Activated CD4-positive, alpha-beta memory T cell treated with anti-CD3 and anti-CD28 coated beads for 36 hours (primary cell): Measurements from ENCODE around the gene IL4I1. TPM values are rescaled to one million over a fixed set of nuclear protein-coding genes. Genes with fewer than 3 reads are reported as not detected.
"Not testable (repeated sequence)": the region's sequence is repeated elsewhere in the genome, so short reads cannot be mapped to it uniquely, and the experiment has no call there.

Experiments used
- CTCF ChIA-PET: fragments of 350-600 bp; sonication (Branson Sonifier 250); formaldehyde crosslinking; loops from one replicate; lab custom pipeline; 2021; ENCODE audit warnings: antibody characterized with exemption, inconsistent platforms; lab: Charles Lee
- POLR2A ChIA-PET: fragments of 350-600 bp; sonication (Branson Sonifier 250); formaldehyde crosslinking; loops from one replicate; lab custom pipeline; 2021; ENCODE audit warnings: antibody characterized with exemption; lab: Charles Lee
- DNase-seq: peaks from one replicate; pipeline ENCODE4 v3.0.0-alpha.2; 2020
- H3K27ac Mint-ChIP-seq: one replicate; pipeline ENCODE4 v1.8.0; 2021; ENCODE audit warnings: mixed read lengths
- H3K27me3 Mint-ChIP-seq: one replicate; pipeline ENCODE4 v1.8.0; 2021; ENCODE audit warnings: mixed read lengths
- H3K36me3 Mint-ChIP-seq: one replicate; pipeline ENCODE4 v1.8.0; 2021; ENCODE audit warnings: mixed read lengths
- H3K4me1 Mint-ChIP-seq: one replicate; pipeline ENCODE4 v1.8.0; 2021; ENCODE audit warnings: low read depth, mixed read lengths
- H3K4me3 Mint-ChIP-seq: one replicate; pipeline ENCODE4 v1.8.0; 2021; ENCODE audit warnings: mild to moderate bottlenecking, mixed read lengths
- H3K9me3 Mint-ChIP-seq: one replicate; pipeline ENCODE4 v1.8.0; 2021; ENCODE audit warnings: mixed read lengths
- intact Hi-C: fragments of 100-400 bp; cut with micrococcal nuclease; formaldehyde crosslinking; loops from one replicate; pipeline ENCODE4 v1.15.1; 2023
- total RNA-seq, 2 experiments: library from RNA; stranded (reverse); gene quantifications; one replicate each; pipeline ENCODE4 v1.2.3, GENCODE V29; 2021

IL4I1 gene
- total RNA-seq, 2 experiments from 2014 or later, result 108 to 111 TPM

DNA sequence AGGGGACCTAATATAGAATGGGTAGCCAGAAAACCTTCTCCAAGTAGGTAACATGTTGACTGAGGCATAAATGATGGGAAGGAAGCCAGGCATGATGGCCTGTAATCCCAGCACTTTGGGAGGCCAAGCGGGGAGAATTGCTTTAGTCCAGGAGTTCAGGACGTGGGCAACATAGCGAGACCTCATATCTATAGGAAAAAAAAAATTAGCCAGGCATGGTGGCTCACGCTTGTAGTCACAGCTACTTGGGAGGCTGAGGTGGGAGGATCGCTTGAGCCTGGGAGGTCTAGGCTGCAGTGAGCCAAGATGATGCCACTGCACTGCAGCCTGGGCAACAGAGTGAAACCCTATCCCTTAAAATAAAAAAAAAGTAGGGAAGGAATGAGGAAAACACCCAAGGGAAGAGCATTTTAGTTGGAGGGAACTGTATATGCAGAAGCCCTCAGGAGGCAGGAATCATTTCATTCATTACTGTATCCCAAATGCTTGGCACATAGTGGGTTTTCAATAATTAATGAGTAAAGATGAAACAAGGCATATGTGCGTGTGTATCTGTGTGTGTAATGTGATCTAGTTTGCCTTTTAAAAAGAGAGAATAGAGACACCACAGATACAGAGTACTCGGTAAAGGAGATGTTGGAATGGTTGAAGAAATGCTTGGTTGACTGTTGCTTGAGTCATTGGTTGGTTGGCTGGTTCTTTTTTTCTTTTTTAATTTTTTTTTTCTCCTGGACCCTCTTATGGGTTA, 34.8 kb upstream of the IL4I1 start:
- intact Hi-C loops, result no loop called here
- ChIA-PET CTCF (no interaction called here), POLR2A (no interaction called here)
- H3K36me3 Mint-ChIP-seq, result peaks cover 43% of the 10 kb centered on the region
- peak overlapping the region; percentile 2 for H3K4me3 Mint-ChIP-seq
- peaks cover 5% of the 10 kb centered on the region for H3K27me3 Mint-ChIP-seq
- no peak overlapping the region for H3K27ac Mint-ChIP-seq
- peaks cover 59% of the 10 kb centered on the region for H3K4me1 Mint-ChIP-seq
- no peak for DNase-seq
- no peaks in the 10 kb centered on the region for H3K9me3 Mint-ChIP-seq

DNA sequence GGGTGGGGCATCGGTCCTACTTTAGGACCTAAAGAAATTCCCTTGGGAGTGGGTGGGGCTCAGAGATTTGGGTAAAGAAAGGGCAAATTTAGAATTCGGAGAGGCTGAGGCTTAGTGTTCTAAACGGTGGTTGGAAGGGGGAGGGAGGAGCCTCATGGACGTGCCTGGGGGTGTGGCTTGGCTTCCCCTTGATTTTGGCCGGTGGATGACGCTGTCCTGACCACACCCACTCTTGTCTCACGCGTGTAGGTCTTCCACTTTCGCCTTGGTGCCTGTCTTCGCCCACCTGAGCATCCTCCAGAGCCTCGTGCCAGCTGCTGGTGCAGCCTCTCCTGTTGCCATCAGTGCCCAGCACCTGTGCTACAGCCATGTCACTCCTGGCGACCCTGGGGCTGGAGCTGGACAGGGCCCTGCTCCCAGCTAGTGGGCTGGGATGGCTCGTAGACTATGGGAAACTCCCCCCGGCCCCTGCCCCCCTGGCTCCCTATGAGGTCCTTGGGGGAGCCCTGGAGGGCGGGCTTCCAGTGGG, 33.9 kb upstream of the IL4I1 start:
- H3K36me3 Mint-ChIP-seq, result peaks cover 46% of the 10 kb centered on the region
- intact Hi-C loops, result loop anchor here (1.0 kb wide), 1 partner anchor 53 kb away; the partner anchor contains the start of genes AKT1S1 and TBC1D17

GRCh38 chr19:49929611-49930482, 33.2 kb upstream of the IL4I1 start:
- CTCF ChIA-PET, result interaction anchor here (0.5 to 1.5 kb wide), 4 partner anchors 8 to 96 kb away, joined by 3 to 7 read pairs (median 4); partner anchors contain the start of genes VRK3 and ZNF473
- Mint-ChIP-seq H3K36me3 (peaks cover 50% of the 10 kb centered on the region), H3K27ac (peak overlapping the region; percentile 98)

More for the DNA sequence above, 33.9 kb upstream of the IL4I1 start:
- no peak overlapping the region for H3K27ac Mint-ChIP-seq
- CTCF ChIA-PET, result interaction anchor here (0.6 kb wide), 1 partner anchor 19 kb away, joined by 3 read pairs; no protein-coding TSS in a partner anchor
- no peaks in the 10 kb centered on the region for H3K9me3 Mint-ChIP-seq
- DNase-seq, result peak; percentile 33
- peaks cover 63% of the 10 kb centered on the region for H3K4me1 Mint-ChIP-seq
- peak overlapping the region; percentile 98 for H3K4me3 Mint-ChIP-seq
- POLR2A ChIA-PET, result interaction anchor here (2.2 to 4.3 kb wide), 4 partner anchors 18 to 95 kb away, joined by 9 to 62 read pairs (median 26); partner anchors contain the start of genes AKT1S1, IL4I1, TBC1D17 and VRK3
- peaks cover 5% of the 10 kb centered on the region for H3K27me3 Mint-ChIP-seq

GRCh38 chr19:49929121-49929610, 32.5 kb upstream of the IL4I1 start, which contains the start of the genes ATF5 and NUP62:
TSS of gene ATF5 (plus strand) at chr19:49929205. CDS start at chr19:49930851, 1,646 bp downstream.
TSS of gene NUP62 (minus strand) at chr19:49929504. CDS start at chr19:49909807, 19,697 bp downstream.
- CTCF ChIA-PET, result interaction anchor here (1.1 to 1.6 kb wide), 5 partner anchors 8 to 96 kb away, joined by 5 to 7 read pairs (median 5); partner anchors contain the start of genes VRK3 and ZNF473
- Mint-ChIP-seq H3K9me3 (no peaks in the 10 kb centered on the region), H3K4me1 (peaks cover 72% of the 10 kb centered on the region), H3K4me3 (peak within 1 kb of the TSS; percentile 98), H3K27me3 (peaks cover 5% of the 10 kb centered on the region), H3K27ac (peak within 1 kb of the TSS; percentile 98), H3K36me3 (peaks cover 55% of the 10 kb centered on the region)
- intact Hi-C loops, result loop anchor here (1.0 to 5.0 kb wide), 5 partner anchors 18 to 163 kb away; partner anchors contain the start of genes FUZ and VRK3
- POLR2A ChIA-PET, result interaction anchor here (0.7 to 4.3 kb wide), 9 partner anchors 17 to 116 kb away, joined by 3 to 62 read pairs (median 8); partner anchors contain the start of genes AKT1S1, FUZ, IL4I1 and PTOV1
- peak; percentile 94 for DNase-seq

More at GRCh38 chr19:49929611-49930482, 33.2 kb upstream of the IL4I1 start:
- Mint-ChIP-seq H3K4me3 (peak overlapping the region; percentile 98), H3K4me1 (peaks cover 66% of the 10 kb centered on the region), H3K27me3 (peaks cover 5% of the 10 kb centered on the region), H3K9me3 (no peaks in the 10 kb centered on the region)
- peak; percentile 96 for DNase-seq
- intact Hi-C loops, result loop anchor here (1.0 to 5.0 kb wide), 6 partner anchors 19 to 164 kb away; partner anchors contain the start of genes AKT1S1, FUZ, TBC1D17 and VRK3
- POLR2A ChIA-PET, result interaction anchor here (0.7 to 4.3 kb wide), 8 partner anchors 17 to 96 kb away, joined by 3 to 62 read pairs (median 8); partner anchors contain the start of genes AKT1S1, IL4I1, PTOV1 and TBC1D17

DNA sequence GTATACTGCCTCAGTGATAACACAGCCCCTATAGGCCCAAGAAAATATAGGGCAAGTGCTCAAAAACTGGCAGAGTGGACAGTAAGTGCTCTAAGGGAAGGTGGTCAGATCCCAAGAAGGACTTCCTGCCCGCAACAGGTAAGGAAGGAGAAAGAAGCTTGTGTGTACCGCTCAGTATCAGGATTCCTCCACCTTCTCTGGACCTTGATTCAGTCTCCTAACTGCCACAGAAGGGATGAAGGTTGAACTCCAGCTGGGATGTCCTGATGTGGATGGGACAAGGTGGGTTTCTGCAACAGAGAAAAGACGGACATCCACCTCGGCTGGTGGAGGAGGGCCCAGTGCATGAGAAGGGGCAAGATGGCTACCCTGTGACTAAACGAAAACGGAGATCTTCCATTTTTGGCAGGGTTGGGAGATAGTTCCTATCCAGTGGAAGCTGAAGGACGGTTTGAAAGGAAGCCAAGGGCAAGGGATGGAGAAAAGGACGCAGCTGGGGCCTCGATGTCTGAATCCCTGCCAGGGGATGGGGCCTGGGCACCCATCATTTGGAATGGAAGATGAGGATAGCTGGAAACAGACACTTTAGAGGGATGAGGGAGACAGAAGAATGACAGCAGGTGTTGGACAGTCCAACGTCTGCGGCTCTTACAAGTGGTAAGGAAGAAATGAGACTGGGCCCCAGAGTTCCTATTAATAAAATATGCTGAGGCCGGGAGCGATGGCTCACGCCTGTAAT, 31.0 kb upstream of the IL4I1 start:
- intact Hi-C loops, result loop anchor here (2.0 to 5.0 kb wide), 2 partner anchors 17 to 115 kb away; partner anchors contain the start of gene FUZ
- H3K27ac Mint-ChIP-seq, result peak overlapping the region; percentile 98

DNA sequence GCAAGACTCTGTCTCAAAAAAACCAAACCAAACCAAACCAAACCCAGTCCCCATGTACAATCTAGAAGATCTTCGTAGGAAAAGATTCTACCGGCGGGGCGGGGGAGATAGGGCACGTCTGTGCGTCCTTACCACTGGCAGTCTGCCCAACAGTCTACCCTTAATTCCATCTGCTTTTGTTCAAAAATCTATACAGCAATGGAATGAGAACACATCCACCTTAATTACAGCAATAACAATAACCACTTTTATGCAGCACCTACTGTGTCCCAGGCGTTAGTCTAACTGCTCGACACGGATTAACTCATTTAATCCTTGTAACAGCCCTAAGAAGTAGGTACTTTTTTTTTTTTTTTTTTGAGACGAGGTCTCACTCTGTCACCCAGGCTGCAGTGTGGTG, 29.8 kb upstream of the IL4I1 start:
- Mint-ChIP-seq H3K9me3 (no peaks in the 10 kb centered on the region), H3K27me3 (peaks cover 5% of the 10 kb centered on the region), H3K27ac (peak overlapping the region; percentile 54), H3K4me3 (peak overlapping the region; percentile 16), H3K4me1 (peaks cover 72% of the 10 kb centered on the region), H3K36me3 (peaks cover 71% of the 10 kb centered on the region)
- intact Hi-C loops, result loop anchor here (5.0 kb wide), 1 partner anchor 114 kb away; the partner anchor contains the start of gene FUZ
- no peak for DNase-seq
- CTCF ChIA-PET, result interaction anchor here (1.0 kb wide), 1 partner anchor 11 kb away, joined by 3 read pairs; no protein-coding TSS in a partner anchor
- POLR2A ChIA-PET, result interaction anchor here (4.3 kb wide), 1 partner anchor 31 kb away, joined by 62 read pairs; the partner anchor contains the start of gene IL4I1

More for the DNA sequence above, 31.0 kb upstream of the IL4I1 start:
- Mint-ChIP-seq H3K4me1 (peaks cover 73% of the 10 kb centered on the region), H3K9me3 (no peaks in the 10 kb centered on the region), H3K4me3 (peak overlapping the region; percentile 98), H3K36me3 (peaks cover 69% of the 10 kb centered on the region), H3K27me3 (peaks cover 5% of the 10 kb centered on the region)
- ChIA-PET CTCF (interaction anchor here (0.6 to 1.6 kb wide), 6 partner anchors 8 to 248 kb away, joined by 3 to 5 read pairs (median 3); no protein-coding TSS in a partner anchor), POLR2A (interaction anchor here (0.7 to 4.3 kb wide), 8 partner anchors 15 to 51 kb away, joined by 3 to 62 read pairs (median 6); partner anchors contain the start of genes AKT1S1, IL4I1 and TBC1D17)
- DNase-seq, result no peak

- H3K27me3 Mint-ChIP-seq, result peaks cover 5% of the 10 kb centered on the region
- DNase-seq, result no peak
- H3K9me3 Mint-ChIP-seq, result no peaks in the 10 kb centered on the region
- H3K27ac Mint-ChIP-seq, result peak overlapping the region; percentile 54
- peaks cover 74% of the 10 kb centered on the region for H3K4me1 Mint-ChIP-seq
- H3K36me3 Mint-ChIP-seq, result peaks cover 73% of the 10 kb centered on the region
- H3K4me3 Mint-ChIP-seq, result no peak overlapping the region
- ChIA-PET POLR2A (no interaction called here), CTCF (no interaction called here)
- intact Hi-C loops, result loop anchor here (5.0 kb wide), 1 partner anchor 113 kb away; the partner anchor contains the start of gene FUZ
Observed at GRCh38 chr19:49925486-49925885, 28.8 kb upstream of the IL4I1 start.

GRCh38 chr19:49924881-49925210, 28.2 kb upstream of the IL4I1 start:
- intact Hi-C loops, result loop anchor here (5.0 kb wide), 1 partner anchor 113 kb away; the partner anchor contains the start of gene FUZ
- POLR2A ChIA-PET, H3K4me3 Mint-ChIP-seq, H3K27me3 Mint-ChIP-seq, DNase-seq, H3K9me3 Mint-ChIP-seq, CTCF ChIA-PET: not testable (repeated sequence)
- Mint-ChIP-seq H3K36me3 (peaks cover 70% of the 10 kb centered on the region), H3K27ac (peak overlapping the region; percentile 45), H3K4me1 (peaks cover 70% of the 10 kb centered on the region)

DNA sequence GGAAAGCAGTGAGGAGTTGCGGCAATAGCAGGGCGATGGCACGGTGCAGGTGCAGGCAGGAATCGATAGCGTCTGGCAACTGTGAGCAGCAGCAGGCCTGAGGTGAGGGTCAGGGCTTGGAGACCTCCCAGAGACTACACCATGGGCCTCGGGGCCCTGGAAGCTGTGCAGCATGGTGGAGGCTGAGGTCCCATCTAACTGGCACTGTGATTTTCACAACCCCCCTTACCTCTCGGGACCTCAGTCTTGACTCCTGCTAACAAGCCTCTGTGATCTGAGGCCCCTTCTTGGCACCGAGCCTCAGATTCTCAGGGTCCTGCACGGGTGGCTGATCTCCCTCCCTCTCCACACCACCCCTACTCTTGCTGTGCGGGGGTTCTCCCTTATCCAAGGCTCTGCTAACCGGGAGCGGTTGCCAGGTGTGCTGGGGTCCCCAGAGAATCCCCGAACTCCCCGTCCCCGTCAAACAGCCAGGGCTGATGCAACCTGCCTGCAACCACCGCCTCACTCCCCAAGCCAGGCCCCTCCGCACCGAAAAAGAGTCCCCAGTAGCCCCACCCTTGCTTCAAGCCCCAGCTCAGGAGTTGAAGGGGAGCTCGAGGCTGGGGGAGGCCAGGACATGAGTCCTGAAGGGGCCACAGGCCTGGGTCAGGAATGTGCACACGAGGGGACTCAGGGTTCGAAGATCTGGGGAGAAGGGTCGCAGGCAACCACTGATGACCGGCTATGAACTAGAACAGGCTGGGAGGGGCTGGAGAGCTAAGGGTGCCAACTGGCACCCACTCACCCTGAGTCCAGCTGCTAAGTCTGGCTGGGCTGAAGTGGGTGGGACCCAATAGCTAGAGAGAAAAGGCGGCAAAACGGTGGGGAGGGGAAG, 27.6 kb upstream of the IL4I1 start:
- DNase-seq, result no peak
- ChIA-PET CTCF (no interaction called here), POLR2A (no interaction called here)
- H3K36me3 Mint-ChIP-seq, result peaks cover 68% of the 10 kb centered on the region
- no peaks in the 10 kb centered on the region for H3K27me3 Mint-ChIP-seq
- no peak overlapping the region for H3K4me3 Mint-ChIP-seq
- peaks cover 69% of the 10 kb centered on the region for H3K4me1 Mint-ChIP-seq
- H3K27ac Mint-ChIP-seq, result peak overlapping the region; percentile 82
- H3K9me3 Mint-ChIP-seq, result no peaks in the 10 kb centered on the region
- intact Hi-C loops, result no loop called here
